A549 (cell line): ENCODE measurements around the gene GLRA2. TPM values are rescaled to one million over a fixed set of nuclear protein-coding genes. Genes with fewer than 3 reads are reported as not detected.

ENCODE experiments used
- FOSB ChIP-seq: fragments of 250-450 bp; sonication (Bioruptor Pico); IDR thresholded peaks from 2 replicates; pipeline ENCODE4 v1.5.0; 2020; ENCODE audit warnings: mild to moderate bottlenecking, moderate library complexity
- JUN ChIP-seq, 2 experiments: fragments of >200 bp; sonication (Bioruptor Twin); formaldehyde crosslinking; IDR thresholded peaks; 2 replicates in 1 of 2; 3 replicates in 1 of 2; pipeline ENCODE4 v1.6.1; 2016 to 2017
- MYC ChIP-seq: IDR thresholded peaks from 2 replicates; pipeline ENCODE4 v1.6.1; 2012; ENCODE audit warnings: mild to moderate bottlenecking, inconsistent platforms, low read length, improper control_type of control experiment, borderline replicate concordance
- RAD21 ChIP-seq, 2 experiments: fragments of >200 bp in 1 of 2; sonication (Bioruptor Twin) in 1 of 2; formaldehyde crosslinking in 1 of 2; IDR thresholded peaks in 1 of 2; conservative IDR thresholded peaks in 1 of 2; 2 replicates in 1 of 2; 3 replicates in 1 of 2; pipeline ENCODE4 v1.6.1; 2012 to 2018; ENCODE audit warnings: inconsistent platforms in 1 of 2
- REST ChIP-seq: fragments of 200-600 bp; sonication (generic); IDR thresholded peaks from 2 replicates; pipeline ENCODE4 v1.6.1; 2016; ENCODE audit warnings: antibody characterized with exemption, mild to moderate bottlenecking, moderate library complexity
- RFX5 ChIP-seq: fragments of 450-650 bp; IDR thresholded peaks from 2 replicates; pipeline ENCODE4 v1.7.1; 2014; ENCODE audit warnings: antibody characterized with exemption, mild to moderate bottlenecking, moderate library complexity
- USF2 ChIP-seq: fragments of 450-650 bp; IDR thresholded peaks from 2 replicates; pipeline ENCODE4 v1.6.1; 2014; ENCODE audit warnings: antibody characterized with exemption
- polyA plus RNA-seq, 4 experiments: library from polyadenylated mRNA; depleted of rRNA in 3 of 4; stranded (reverse); fragments of >200 nt; fragmentation: RNase III in 1 of 4; extraction: RNeasy Plus Mini Kit Qiagen cat#74134 plus additional on column Dnase treatment in 1 of 4; gene quantifications; 2 replicates in 3 of 4; 3 replicates in 1 of 4; pipeline ENCODE4 v1.2.3, GENCODE V29; 2011 to 2017
- TF ChIP-seq, protein P1 (sequence below): IDR thresholded peaks from 2 replicates; pipeline ENCODE4 v1.6.1; 2012

Gene GLRA2
- polyA plus RNA-seq, 2 of the 4 experiments (the other 2 are of a cell fraction) = not detected

- TF ChIP-seq REST (no peak), MYC (no peak), FOSB (CRISPR knock-in tag) (no peak), USF2 (no peak), RFX5 (no peak), RAD21 (conservative IDR thresholded peaks at IDR 0.05 in 1 of 2, IDR thresholded peaks at IDR 0.05 in 1 of 2) (no peak), JUN (IDR thresholded peaks at IDR 0.05) (no peak)
- TF ChIP-seq, protein P1, sequence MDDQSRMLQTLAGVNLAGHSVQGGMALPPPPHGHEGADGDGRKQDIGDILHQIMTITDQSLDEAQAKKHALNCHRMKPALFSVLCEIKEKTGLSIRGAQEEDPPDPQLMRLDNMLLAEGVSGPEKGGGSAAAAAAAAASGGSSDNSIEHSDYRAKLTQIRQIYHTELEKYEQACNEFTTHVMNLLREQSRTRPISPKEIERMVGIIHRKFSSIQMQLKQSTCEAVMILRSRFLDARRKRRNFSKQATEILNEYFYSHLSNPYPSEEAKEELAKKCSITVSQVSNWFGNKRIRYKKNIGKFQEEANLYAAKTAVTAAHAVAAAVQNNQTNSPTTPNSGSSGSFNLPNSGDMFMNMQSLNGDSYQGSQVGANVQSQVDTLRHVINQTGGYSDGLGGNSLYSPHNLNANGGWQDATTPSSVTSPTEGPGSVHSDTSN = no peak
Measured at GRCh38 chrX:14779580-14779979, 250.2 kb downstream of the GLRA2 start (continued).
